ENCODE results near the gene IFRD2.

Gene IFRD2

DNA sequence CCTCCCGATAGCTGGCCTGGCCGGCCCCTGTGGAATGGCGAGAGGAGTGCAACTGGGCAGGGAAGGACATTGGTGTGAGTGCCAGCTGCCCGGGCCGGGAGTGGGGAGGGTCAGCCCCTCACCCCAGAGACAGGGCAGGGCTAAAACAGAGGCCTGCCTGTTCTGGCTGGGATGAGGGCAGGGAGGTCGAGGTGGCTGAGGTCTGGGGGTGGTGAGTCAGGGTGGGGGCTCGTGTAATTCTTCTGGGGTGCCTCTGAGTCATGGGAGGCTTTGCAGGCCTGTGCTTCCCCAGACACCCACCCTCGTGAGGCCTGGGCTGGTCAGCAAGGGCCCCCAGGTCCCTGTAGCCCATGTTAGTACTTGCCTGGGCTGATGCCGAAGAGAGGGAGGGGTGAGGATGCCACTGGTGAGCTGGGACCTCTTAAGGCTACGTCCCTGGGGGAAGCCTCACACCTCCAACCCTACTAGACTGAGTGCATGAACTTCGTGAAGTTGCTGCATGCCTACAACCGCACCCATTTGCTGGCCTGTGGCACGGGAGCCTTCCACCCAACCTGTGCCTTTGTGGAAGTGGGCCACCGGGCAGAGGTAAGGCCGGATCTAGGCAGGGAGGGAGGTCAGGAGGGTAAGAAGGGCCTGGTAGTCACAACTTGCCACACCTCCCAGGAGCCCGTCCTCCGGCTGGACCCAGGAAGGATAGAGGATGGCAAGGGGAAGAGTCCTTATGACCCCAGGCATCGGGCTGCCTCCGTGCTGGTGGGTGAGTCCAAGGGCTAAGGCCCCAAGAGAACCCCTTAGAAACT is 21.6 kb downstream of the IFRD2 start:
- DNase-seq (ENCODE audit: extremely low read depth, low read depth) = no peak
- TF ChIP-seq, protein P1, sequence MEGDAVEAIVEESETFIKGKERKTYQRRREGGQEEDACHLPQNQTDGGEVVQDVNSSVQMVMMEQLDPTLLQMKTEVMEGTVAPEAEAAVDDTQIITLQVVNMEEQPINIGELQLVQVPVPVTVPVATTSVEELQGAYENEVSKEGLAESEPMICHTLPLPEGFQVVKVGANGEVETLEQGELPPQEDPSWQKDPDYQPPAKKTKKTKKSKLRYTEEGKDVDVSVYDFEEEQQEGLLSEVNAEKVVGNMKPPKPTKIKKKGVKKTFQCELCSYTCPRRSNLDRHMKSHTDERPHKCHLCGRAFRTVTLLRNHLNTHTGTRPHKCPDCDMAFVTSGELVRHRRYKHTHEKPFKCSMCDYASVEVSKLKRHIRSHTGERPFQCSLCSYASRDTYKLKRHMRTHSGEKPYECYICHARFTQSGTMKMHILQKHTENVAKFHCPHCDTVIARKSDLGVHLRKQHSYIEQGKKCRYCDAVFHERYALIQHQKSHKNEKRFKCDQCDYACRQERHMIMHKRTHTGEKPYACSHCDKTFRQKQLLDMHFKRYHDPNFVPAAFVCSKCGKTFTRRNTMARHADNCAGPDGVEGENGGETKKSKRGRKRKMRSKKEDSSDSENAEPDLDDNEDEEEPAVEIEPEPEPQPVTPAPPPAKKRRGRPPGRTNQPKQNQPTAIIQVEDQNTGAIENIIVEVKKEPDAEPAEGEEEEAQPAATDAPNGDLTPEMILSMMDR (IDR thresholded peaks at IDR 0.05; ENCODE audit: low read depth, low read length) = no peak

DNA sequence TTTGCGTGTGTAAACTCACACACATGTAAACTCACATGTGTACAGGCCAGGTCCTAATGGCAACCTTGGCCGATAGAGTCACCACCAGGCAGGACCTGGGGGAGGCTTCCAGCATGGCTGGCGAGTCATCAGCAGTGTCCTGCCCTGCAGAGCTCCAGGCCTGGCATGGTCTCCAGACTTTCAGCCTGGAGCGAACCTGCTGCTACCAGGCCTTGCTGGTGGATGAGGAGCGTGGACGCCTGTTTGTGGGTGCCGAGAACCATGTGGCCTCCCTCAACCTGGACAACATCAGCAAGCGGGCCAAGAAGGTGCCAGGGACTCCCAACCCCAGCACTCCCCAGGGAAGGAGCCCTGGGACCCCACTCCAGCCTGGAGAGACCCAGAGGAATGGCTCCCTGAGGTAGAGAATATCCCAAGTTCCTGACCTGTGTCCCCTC is 22.2 kb downstream of the IFRD2 start:
- TF ChIP-seq, protein P1 (IDR thresholded peaks at IDR 0.05; ENCODE audit: low read depth, low read length) = no peak
- DNase-seq (ENCODE audit: extremely low read depth, low read depth) = no peak

DNA sequence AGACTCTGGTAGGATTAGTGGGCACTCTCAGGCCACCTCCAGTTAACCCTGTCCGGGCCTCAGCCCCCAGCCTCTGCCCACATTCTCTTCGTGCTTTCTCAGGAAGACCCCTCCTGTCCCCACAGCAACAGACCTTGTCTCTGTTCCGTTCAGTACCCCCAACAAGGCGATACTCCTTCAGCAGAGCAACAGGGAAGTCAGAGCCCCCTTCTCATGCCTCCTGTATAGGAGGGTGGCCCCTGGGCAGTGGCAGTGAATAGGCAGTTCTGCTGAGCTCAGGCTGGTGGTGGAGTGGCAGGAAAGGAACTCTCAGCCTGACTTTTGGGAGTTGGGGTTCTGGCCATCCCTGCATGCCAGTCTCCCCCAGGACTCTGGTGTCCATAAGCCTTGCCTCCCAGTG is 22.8 kb downstream of the IFRD2 start:
- no peak for DNase-seq (ENCODE audit: extremely low read depth, low read depth)
- TF ChIP-seq, protein P1 (IDR thresholded peaks at IDR 0.05; ENCODE audit: low read depth, low read length) = no peak

DNA sequence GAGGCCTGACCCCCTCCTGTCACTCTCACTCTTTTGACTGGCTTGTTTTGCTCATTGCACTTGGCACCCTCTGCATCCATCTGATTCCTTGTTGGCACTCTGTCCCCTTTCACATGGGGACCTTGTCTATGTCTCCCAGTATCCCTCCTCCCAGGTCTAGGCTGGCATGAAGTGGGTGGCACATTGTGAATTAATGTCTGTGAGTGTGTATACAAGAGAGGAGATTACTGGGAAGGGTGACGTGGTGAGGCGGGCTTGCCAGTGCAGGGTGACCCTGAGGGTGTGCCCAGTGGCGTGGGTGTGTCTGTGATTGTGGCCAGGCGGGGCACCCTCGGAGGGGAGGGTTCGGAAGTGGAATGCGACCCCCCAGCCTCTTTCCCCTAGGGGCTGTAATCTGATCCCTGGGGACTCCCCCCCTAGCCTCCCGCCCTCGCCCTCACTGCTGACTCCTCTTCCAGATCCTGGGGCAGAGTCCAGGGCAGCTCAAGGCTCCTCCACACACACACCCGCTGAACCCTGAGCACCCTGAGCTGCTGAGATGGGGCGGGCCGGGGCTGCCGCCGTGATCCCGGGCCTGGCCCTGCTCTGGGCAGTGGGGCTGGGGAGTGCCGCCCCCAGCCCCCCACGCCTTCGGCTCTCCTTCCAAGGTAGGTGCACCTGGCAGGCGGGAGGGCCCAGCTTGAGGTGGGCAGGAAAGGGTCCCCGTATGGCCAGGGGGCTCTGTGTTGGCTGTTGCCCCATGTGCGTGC is 23.4 kb downstream of the IFRD2 start, which contains the start of gene SEMA3B:
Gene SEMA3B, plus strand, starts transcription at position 445 of the 749 bp plus-strand sequence. Its CDS starts 94 bp downstream, at position 539.
- DNase-seq (ENCODE audit: extremely low read depth, low read depth) = no peak

DNA sequence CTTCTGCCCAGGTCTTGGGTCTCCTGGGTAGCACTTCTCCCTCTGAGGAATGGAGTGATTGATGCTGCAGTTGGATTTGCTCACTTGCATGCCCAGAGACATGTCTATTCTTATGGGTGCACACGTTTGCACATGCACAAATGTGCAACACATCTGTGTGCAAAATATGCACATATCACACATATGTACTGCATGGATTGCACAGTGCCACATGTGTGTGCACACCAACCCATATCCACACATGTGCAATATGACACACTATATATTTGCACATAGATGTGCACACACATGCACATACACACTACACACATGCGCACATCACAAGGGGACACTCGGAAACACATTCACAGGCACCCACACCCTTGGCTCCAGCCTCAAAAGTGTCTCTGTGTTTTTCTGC is 24.0 kb downstream of the IFRD2 start:
- TF ChIP-seq, protein P1 (IDR thresholded peaks at IDR 0.05; ENCODE audit: low read depth, low read length) = no peak

More for the DNA sequence above, 23.4 kb downstream of the IFRD2 start, which contains the start of gene SEMA3B:
- TF ChIP-seq, protein P1 (IDR thresholded peaks at IDR 0.05; ENCODE audit: low read depth, low read length) = no peak

DNA sequence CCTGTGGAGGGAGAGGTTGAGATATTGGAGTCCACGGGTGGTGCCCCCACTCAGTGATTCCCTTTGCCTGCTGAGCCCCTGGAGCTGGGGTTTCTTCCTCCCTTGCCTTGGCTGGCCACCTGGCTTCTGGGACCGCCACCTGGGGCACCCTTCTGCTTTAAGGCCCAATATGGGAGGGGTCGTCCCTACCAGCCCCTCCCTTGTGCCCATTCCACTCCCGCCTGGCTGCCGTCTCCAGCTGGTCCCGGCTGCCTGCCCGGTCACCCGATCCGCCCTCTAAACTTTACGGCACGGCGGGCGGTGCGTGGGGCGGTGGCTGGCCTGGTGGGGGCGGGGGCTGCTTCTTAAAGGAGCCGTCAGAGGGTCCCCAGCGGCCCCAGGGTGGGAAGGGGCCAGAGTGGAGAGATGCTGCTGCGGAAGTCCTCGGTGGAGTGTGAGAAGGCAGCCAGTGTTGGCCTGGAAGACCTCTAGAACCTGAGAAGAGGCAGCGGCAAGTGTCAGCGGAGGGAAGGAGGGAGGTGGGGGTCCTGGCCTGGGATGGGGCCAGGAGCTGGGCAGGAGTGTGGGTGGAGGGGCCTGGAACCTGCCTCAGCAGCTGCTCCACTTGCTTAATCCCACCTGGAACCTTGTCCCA is 24.8 kb downstream of the IFRD2 start:
- TF ChIP-seq, protein P1 (IDR thresholded peaks at IDR 0.05; ENCODE audit: low read depth, low read length) = no peak
- no peak for DNase-seq (ENCODE audit: extremely low read depth, low read depth)

More for the DNA sequence above, 24.0 kb downstream of the IFRD2 start:
- DNase-seq (ENCODE audit: extremely low read depth, low read depth) = no peak

Measured in AG09319 (cell line).